Breast epithelium (tissue), 4 donors: ENCODE results near the gene SEMA3C. TPM values are rescaled to one million over a fixed set of nuclear protein-coding genes. Genes with fewer than 3 reads are reported as not detected.

Experiments
- DNase-seq, 2 donors: peaks; one replicate each; pipeline ENCODE4 v3.0.0-alpha.2; 2019; ENCODE audit warnings: low spot score in 2 of 2
- H3K27ac ChIP-seq, 2 donors: fragments of 200-600 bp; sonication (generic) in 1 of 2; one replicate each; pipeline ENCODE4 v1.5.1; 2016 to 2019; ENCODE audit warnings: mild to moderate bottlenecking in 1 of 2
- H3K27me3 ChIP-seq, 2 donors: fragments of 200-600 bp; sonication (generic) in 1 of 2; one replicate each; pipeline versions ENCODE4 v1.5.1 to v1.6.0; 2017 to 2019; ENCODE audit warnings: control low read depth in 1 of 2, mild to moderate bottlenecking in 1 of 2
- H3K36me3 ChIP-seq: fragments of 200-600 bp; one replicate; pipeline ENCODE4 v1.5.1; 2019
- H3K4me1 ChIP-seq, 2 donors: fragments of 200-600 bp; sonication (generic); one replicate each; pipeline ENCODE4 v1.5.1; 2016 to 2019; ENCODE audit warnings: control low read depth in 1 of 2
- H3K4me3 ChIP-seq, 3 donors: fragments of 200-600 bp; sonication (generic); 1 replicate in 2 of 3; 2 replicates in 1 of 3; pipeline ENCODE4 v1.5.1; 2016 to 2019; ENCODE audit warnings: mild to moderate bottlenecking in 3 of 3, moderate library complexity in 2 of 3
- H3K9me3 ChIP-seq, 2 donors: fragments of 200-600 bp; sonication (generic) in 1 of 2; one replicate each; pipeline ENCODE4 v1.5.1; 2016 to 2019; ENCODE audit warnings: control low read depth in 1 of 2
- POLR2A ChIP-seq: fragments of 450-650 bp; IDR thresholded peaks from one replicate; pipeline ENCODE4 v1.6.1; 2016; ENCODE audit warnings: antibody characterized with exemption, mild to moderate bottlenecking, moderate library complexity
- POLR2AphosphoS5 ChIP-seq, 3 donors: sonication (generic); formaldehyde crosslinking; IDR thresholded peaks; one replicate each; pipeline ENCODE4 v1.6.1; 2017; ENCODE audit warnings: antibody characterized with exemption in 3 of 3
- intact Hi-C: fragments of 100-400 bp; cut with DNase I; formaldehyde crosslinking; loops from one replicate; pipeline ENCODE4 v1.15.1; 2023; ENCODE audit warnings: low total_unique reads
- total RNA-seq, 3 donors: library from RNA; depleted of rRNA; stranded (reverse); fragments of >200 nt; gene quantifications; one replicate each; pipeline ENCODE4 v1.1.0, GENCODE V29; 2016
- TF ChIP-seq, protein P1 (sequence below), 3 donors: fragments of 450-650 bp; IDR thresholded peaks; one replicate each; pipeline ENCODE4 v1.5.1; 2016 to 2017; ENCODE audit warnings: antibody characterized with exemption in 3 of 3, mild to moderate bottlenecking in 3 of 3, moderate library complexity in 3 of 3

SEMA3C gene
- total RNA-seq, 3 donors from 2014 or later: 67.5 to 157 (median 108) TPM

GRCh38 chr7:80760292-80760691, 158.6 kb downstream of the SEMA3C start:
- TF ChIP-seq POLR2A (no peak), POLR2AphosphoS5 (IDR thresholded peaks at IDR 0.05) (no peak)
- TF ChIP-seq, protein P1, sequence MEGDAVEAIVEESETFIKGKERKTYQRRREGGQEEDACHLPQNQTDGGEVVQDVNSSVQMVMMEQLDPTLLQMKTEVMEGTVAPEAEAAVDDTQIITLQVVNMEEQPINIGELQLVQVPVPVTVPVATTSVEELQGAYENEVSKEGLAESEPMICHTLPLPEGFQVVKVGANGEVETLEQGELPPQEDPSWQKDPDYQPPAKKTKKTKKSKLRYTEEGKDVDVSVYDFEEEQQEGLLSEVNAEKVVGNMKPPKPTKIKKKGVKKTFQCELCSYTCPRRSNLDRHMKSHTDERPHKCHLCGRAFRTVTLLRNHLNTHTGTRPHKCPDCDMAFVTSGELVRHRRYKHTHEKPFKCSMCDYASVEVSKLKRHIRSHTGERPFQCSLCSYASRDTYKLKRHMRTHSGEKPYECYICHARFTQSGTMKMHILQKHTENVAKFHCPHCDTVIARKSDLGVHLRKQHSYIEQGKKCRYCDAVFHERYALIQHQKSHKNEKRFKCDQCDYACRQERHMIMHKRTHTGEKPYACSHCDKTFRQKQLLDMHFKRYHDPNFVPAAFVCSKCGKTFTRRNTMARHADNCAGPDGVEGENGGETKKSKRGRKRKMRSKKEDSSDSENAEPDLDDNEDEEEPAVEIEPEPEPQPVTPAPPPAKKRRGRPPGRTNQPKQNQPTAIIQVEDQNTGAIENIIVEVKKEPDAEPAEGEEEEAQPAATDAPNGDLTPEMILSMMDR (IDR thresholded peaks at IDR 0.05): no peak
- DNase-seq: no peak
- intact Hi-C loops: no loop called here
- Histone ChIP-seq H3K27me3 (no peaks in the 10 kb centered on the region), H3K9me3 (no peaks in the 10 kb centered on the region), H3K4me1 (no peaks in the 10 kb centered on the region), H3K27ac (no peak overlapping the region), H3K4me3 (no peak overlapping the region), H3K36me3 (no peaks in the 10 kb centered on the region)

- Histone ChIP-seq H3K27ac (no peak overlapping the region), H3K4me1 (no peaks in the 10 kb centered on the region), H3K27me3 (no peaks in the 10 kb centered on the region), H3K4me3 (no peak overlapping the region), H3K9me3 (no peaks in the 10 kb centered on the region), H3K36me3 (no peaks in the 10 kb centered on the region)
- no peak for TF ChIP-seq POLR2A
- TF ChIP-seq POLR2AphosphoS5 (IDR thresholded peaks at IDR 0.05): no peak
- TF ChIP-seq, protein P1 (IDR thresholded peaks at IDR 0.05): no peak
- intact Hi-C loops: no loop called here
- DNase-seq: no peak
Measured at GRCh38 chr7:80752954-80753690, 165.7 kb downstream of the SEMA3C start.

GRCh38 chr7:80749270-80749669, 169.6 kb downstream of the SEMA3C start:
- intact Hi-C loops: no loop called here
- Histone ChIP-seq H3K27me3 (no peaks in the 10 kb centered on the region), H3K4me1 (no peaks in the 10 kb centered on the region), H3K27ac (peak overlapping the region in 1 of 2 donors; percentile 9), H3K9me3 (no peaks in the 10 kb centered on the region), H3K36me3 (no peaks in the 10 kb centered on the region), H3K4me3 (no peak overlapping the region)
- no peak for TF ChIP-seq POLR2AphosphoS5 (IDR thresholded peaks at IDR 0.05)
- TF ChIP-seq, protein P1 (IDR thresholded peaks at IDR 0.05): no peak
- TF ChIP-seq POLR2A: no peak
- DNase-seq: no peak

GRCh38 chr7:80748363-80749042, 170.3 kb downstream of the SEMA3C start:
- Histone ChIP-seq H3K4me1 (no peaks in the 10 kb centered on the region), H3K9me3 (no peaks in the 10 kb centered on the region), H3K27me3 (no peaks in the 10 kb centered on the region), H3K27ac (peak overlapping the region in 1 of 2 donors; percentile 9), H3K36me3 (no peaks in the 10 kb centered on the region), H3K4me3 (no peak overlapping the region)
- TF ChIP-seq POLR2AphosphoS5 (IDR thresholded peaks at IDR 0.05) (no peak), POLR2A (no peak)
- TF ChIP-seq, protein P1 (IDR thresholded peaks at IDR 0.05): no peak
- DNase-seq: no peak
- intact Hi-C loops: no loop called here
